Measurements from ENCODE around the gene DOCK7. TPM values are rescaled to one million over a fixed set of nuclear protein-coding genes. Genes with fewer than 3 reads are reported as not detected.

The DOCK7 gene
- total RNA-seq, 2 experiments from 2014 or later = 6.0 to 7.9 TPM

GRCh38 chr1:62725255-62725654, 37.1 kb upstream of the DOCK7 start:
- H3K4me3 Mint-ChIP-seq = no peak overlapping the region
- Histone ChIP-seq H3K27me3 (ENCODE audit: control insufficient read depth in 1 of 2, insufficient read depth in 2 of 2, low read length in 2 of 2) (no peaks in the 10 kb centered on the region), H3K4me3 (ENCODE audit: low read length) (no peak overlapping the region), H3K27ac (ENCODE audit: low read depth in 1 of 2, low read length in 2 of 2) (no peak overlapping the region), H3K36me3 (ENCODE audit: insufficient read depth, low read length) (no peaks in the 10 kb centered on the region), H3K4me1 (ENCODE audit: insufficient read depth, low read length) (no peaks in the 10 kb centered on the region), H3K9me3 (ENCODE audit: control insufficient read depth in 1 of 2, insufficient read depth in 1 of 2, low read length in 2 of 2) (no peaks in the 10 kb centered on the region)
- ATAC-seq (ENCODE audit: poor library complexity) = no peak
- DNase-seq = no peak
- peaks cover 3% of the 10 kb centered on the region for H3K4me1 Mint-ChIP-seq (ENCODE audit: low read depth)
- POLR2A ChIA-PET = no interaction called here
- intact Hi-C loops (cut with DNase I, micrococcal nuclease) = no loop called here
- H3K36me3 Mint-ChIP-seq (ENCODE audit: low read depth) = no peaks in the 10 kb centered on the region
- CTCF ChIA-PET = interaction anchor here (0.6 to 1.3 kb wide), 2 partner anchors 16 to 21 kb away, joined by 3 read pairs; no protein-coding TSS in a partner anchor
- no peaks in the 10 kb centered on the region for H3K9me3 Mint-ChIP-seq
- peaks cover 11% of the 10 kb centered on the region for H3K27me3 Mint-ChIP-seq
- no peak overlapping the region for H3K27ac Mint-ChIP-seq
- TF ChIP-seq CTCF (IDR thresholded peaks at IDR 0.05) = no peak

DNA sequence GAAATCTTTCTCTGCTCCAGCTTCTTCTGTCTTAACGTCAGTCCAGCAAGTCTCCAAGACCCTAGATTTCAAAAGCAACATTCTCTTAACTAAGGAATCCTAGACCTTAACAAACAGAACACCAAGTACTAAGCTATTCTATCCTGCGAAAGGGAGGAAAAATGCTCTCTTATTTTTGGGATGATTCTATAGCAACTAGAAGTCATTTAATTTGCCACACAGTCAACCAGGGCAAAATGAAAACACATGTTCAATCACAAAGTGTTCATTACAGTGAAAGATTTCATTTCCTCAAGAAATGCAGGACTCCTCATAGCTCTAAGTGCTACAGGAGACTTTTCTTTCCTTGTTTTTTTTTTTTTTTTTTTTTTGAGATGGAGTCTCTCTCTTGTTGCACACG, 36.2 kb upstream of the DOCK7 start:
- Histone ChIP-seq H3K9me3 (ENCODE audit: control insufficient read depth in 1 of 2, insufficient read depth in 1 of 2, low read length in 2 of 2) (no peaks in the 10 kb centered on the region), H3K27me3 (ENCODE audit: control insufficient read depth in 1 of 2, insufficient read depth in 2 of 2, low read length in 2 of 2) (no peaks in the 10 kb centered on the region), H3K36me3 (ENCODE audit: insufficient read depth, low read length) (no peaks in the 10 kb centered on the region), H3K4me3 (ENCODE audit: low read length) (no peak overlapping the region), H3K27ac (ENCODE audit: low read depth in 1 of 2, low read length in 2 of 2) (no peak overlapping the region), H3K4me1 (ENCODE audit: insufficient read depth, low read length) (no peaks in the 10 kb centered on the region)
- Mint-ChIP-seq H3K27ac (no peak overlapping the region), H3K36me3 (ENCODE audit: low read depth) (no peaks in the 10 kb centered on the region), H3K27me3 (peaks cover 11% of the 10 kb centered on the region), H3K9me3 (no peaks in the 10 kb centered on the region), H3K4me3 (no peak overlapping the region), H3K4me1 (ENCODE audit: low read depth) (peaks cover 3% of the 10 kb centered on the region)
- ChIA-PET POLR2A (no interaction called here), CTCF (interaction anchor here (1.3 kb wide), 1 partner anchor 22 kb away, joined by 3 read pairs; no protein-coding TSS in a partner anchor)
- no peak for ATAC-seq (ENCODE audit: poor library complexity)
- DNase-seq = no peak
- intact Hi-C loops (cut with DNase I, micrococcal nuclease) = no loop called here
- no peak for TF ChIP-seq CTCF (IDR thresholded peaks at IDR 0.05)

GRCh38 chr1:62723883-62724282, 35.7 kb upstream of the DOCK7 start:
- no peaks in the 10 kb centered on the region for H3K36me3 Mint-ChIP-seq (ENCODE audit: low read depth)
- intact Hi-C loops (cut with DNase I, micrococcal nuclease) = no loop called here
- POLR2A ChIA-PET = no interaction called here

More at GRCh38 chr1:62723883-62724282, 35.7 kb upstream of the DOCK7 start:
- H3K4me1 Mint-ChIP-seq (ENCODE audit: low read depth) = peaks cover 3% of the 10 kb centered on the region
- Histone ChIP-seq H3K4me3 (ENCODE audit: low read length) (no peak overlapping the region), H3K9me3 (ENCODE audit: control insufficient read depth in 1 of 2, insufficient read depth in 1 of 2, low read length in 2 of 2) (no peaks in the 10 kb centered on the region), H3K36me3 (ENCODE audit: insufficient read depth, low read length) (no peaks in the 10 kb centered on the region), H3K4me1 (ENCODE audit: insufficient read depth, low read length) (no peaks in the 10 kb centered on the region), H3K27me3 (ENCODE audit: control insufficient read depth in 1 of 2, insufficient read depth in 2 of 2, low read length in 2 of 2) (no peaks in the 10 kb centered on the region), H3K27ac (ENCODE audit: low read depth in 1 of 2, low read length in 2 of 2) (no peak overlapping the region)
- no peak overlapping the region for H3K4me3 Mint-ChIP-seq
- H3K27ac Mint-ChIP-seq = no peak overlapping the region
- DNase-seq (no peak), ATAC-seq (ENCODE audit: poor library complexity) (no peak)
- TF ChIP-seq CTCF (IDR thresholded peaks at IDR 0.05) = no peak
- CTCF ChIA-PET = interaction anchor here (1.3 kb wide), 1 partner anchor 22 kb away, joined by 3 read pairs; no protein-coding TSS in a partner anchor
- peaks cover 8% of the 10 kb centered on the region for H3K27me3 Mint-ChIP-seq
- no peaks in the 10 kb centered on the region for H3K9me3 Mint-ChIP-seq
